ENCODE results near the gene BPIFA1. TPM values are rescaled to one million over a fixed set of nuclear protein-coding genes. Genes with fewer than 3 reads are reported as not detected.

BPIFA1 gene
- not detected for total RNA-seq

- DNase-seq = no peak
Observed at GRCh38 chr20:33235696-33236095, at the start of gene BPIFA1. TSS of gene BPIFA1 (plus strand) at chr20:33235996. CDS start at chr20:33237712, 1,716 bp downstream.

DNA sequence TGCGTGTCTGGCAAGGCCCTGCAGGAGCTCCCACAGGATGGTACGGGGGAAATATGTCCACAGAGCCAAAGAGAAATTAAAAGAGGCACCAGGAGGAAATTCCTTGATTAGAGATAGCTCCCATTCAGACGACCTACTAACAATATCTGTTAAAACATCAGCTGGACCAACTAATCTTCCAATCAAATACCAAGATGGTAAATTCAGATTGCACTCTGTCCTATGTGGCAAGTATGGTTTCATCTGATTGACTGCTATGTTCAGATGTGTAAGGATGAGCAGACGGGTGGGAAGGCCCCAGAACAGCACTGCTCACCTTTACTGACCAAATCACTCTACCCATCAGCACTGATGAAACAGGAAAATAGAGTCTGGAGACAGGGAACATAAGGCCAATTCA lies 48.3 kb upstream of the BPIFA1 start:
- no peak for DNase-seq

DNA sequence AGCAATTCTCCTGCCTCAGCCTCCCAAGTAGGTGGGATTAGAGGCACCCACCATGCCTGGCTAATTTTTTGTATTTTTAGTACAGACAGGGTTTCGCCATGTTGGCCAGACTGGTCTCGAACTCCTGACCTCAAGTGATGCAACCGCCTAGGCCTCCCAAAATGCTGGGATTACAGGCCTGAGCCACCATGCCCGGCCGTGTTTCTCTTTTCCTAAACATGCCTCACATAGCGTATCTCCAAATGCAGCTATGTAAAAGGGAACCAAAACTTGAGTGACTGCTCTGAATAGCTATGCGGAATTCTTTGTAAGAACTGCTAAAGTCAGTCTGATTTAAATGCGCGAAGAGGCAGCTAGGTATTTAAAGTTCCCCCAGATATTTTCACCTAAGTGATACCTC lies 47.4 kb upstream of the BPIFA1 start:
- DNase-seq = no peak

DNA sequence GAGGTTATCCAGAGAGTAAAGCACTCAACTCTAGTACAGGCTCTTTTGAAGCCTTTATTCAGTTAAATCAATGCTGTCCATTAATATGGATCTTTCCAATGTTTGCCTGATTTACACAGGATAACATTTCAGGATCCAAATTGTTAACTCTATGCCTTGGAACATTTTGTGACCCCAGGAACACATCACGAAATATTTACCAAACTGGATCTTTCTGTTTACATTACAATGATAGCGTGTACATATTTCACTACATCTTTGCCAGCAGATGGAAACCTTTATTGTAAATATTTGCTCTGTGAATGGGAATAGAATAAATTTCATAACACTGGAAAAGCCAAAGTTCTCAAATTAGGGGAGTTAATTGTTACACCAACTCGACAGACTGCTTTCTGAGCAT lies 44.3 kb upstream of the BPIFA1 start:
- DNase-seq = no peak

- no peak for DNase-seq
Observed at GRCh38 chr20:33191955-33192354, 43.8 kb upstream of the BPIFA1 start.

GRCh38 chr20:33192912-33193501 lies 42.8 kb upstream of the BPIFA1 start:
- no peak for DNase-seq

DNA sequence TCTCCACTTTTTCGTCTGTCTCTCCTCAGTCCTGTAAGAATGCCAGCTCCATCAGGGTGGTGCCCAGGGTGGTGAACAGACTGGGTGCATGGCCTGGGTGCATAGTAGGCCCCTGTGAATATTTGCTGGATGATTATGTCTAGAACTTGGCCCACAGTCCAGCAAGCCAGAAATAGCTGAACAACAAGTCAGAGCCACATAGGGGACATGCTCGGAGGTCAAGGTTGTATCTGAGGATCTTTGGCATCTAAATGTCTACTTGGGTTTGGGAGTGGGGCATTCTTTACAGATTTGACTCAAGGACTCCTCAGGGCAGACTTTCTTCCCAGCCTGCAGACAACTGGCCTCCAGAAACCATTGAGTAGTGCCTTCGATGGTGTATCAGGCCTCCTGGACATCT lies 36.8 kb upstream of the BPIFA1 start:
- no peak for DNase-seq

DNA sequence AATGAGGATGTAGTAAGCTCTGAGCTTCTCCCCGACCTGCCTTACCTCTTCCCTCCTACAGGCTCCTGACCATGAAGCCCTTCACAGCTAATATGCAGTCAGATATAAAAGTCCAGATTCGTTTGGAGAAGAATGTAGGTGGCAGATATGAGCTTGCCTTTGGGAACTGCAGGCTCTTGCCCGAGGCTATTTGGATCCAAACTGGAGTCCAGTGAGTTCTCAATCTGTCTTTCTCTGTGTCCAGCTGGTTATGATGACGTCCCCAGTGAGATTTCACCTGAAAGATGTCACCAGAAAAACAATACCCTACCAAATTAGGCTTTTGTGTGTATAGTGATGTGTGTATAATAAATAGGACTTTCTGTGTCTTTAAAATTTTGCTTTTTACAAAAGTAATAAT lies 33.3 kb upstream of the BPIFA1 start:
- DNase-seq = no peak

- DNase-seq = no peak
Observed at GRCh38 chr20:33203444-33203843, 32.4 kb upstream of the BPIFA1 start.

GRCh38 chr20:33209789-33210188 lies 26.0 kb upstream of the BPIFA1 start:
- DNase-seq = no peak

DNA sequence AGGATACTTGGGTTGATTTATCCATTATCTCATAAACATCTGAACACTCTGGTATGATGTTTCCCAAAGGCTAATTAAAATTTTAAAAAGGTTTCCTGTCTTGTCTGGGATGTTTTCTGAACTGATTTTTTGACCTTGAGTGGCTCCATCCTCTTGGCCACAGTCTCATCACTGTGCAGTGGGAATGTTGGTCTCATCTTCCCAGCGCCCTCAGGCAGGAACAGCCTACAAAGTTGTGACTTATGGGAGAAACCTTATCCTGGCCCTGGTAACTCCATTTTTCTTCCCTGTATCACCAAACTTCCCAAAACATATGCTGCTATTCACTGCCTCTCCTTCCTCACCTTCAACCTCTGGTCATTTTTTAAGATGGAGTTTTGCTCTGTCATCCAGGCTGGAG lies 25.4 kb upstream of the BPIFA1 start:
- no peak for DNase-seq

- DNase-seq = no peak
Observed at GRCh38 chr20:33211817-33212424, 23.9 kb upstream of the BPIFA1 start.

GRCh38 chr20:33217052-33217451 lies 18.7 kb upstream of the BPIFA1 start, which contains the start of gene BPIFA3:
TSS of gene BPIFA3 (plus strand) at chr20:33217352. CDS start at chr20:33217537, 185 bp downstream.
- no peak for DNase-seq

DNA sequence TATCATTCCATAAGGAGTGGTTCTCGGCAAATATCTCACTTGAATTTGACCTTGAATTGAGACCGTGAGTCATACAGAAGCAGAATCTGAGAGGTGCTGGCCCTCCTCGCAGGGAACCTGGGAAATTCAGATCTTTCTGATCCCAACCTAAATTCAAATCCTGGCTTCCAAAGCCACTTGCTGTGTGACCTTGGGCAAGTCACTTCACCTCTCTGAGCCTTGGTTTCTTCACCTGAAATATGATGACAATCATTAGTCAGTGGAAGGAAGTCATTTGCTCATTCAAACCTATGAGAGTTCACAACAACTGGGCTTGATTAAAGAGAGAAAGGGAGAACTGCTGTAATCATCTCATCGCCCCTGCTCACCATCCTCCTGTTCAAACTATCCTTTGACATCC lies 11.4 kb upstream of the BPIFA1 start:
- no peak for DNase-seq

DNA sequence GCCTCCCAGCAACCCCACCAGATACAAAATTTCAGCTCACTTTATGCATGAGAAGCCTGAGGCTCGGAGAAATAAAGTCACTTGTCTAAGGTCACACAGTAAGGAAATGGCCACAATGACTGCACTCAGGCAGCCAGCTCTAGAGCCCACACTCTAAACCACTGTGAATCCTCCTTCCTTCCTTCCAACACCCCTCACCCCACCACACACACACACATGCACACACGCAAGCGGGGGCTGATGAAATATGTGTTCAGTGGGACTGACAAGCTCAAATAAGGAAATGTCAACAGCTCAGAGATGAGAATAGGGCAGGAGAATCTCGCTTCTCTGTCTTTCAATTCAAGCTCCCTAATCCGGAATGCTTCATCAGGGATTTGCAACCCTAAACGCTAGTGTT lies 6.0 kb upstream of the BPIFA1 start:
- DNase-seq = no peak

DNA sequence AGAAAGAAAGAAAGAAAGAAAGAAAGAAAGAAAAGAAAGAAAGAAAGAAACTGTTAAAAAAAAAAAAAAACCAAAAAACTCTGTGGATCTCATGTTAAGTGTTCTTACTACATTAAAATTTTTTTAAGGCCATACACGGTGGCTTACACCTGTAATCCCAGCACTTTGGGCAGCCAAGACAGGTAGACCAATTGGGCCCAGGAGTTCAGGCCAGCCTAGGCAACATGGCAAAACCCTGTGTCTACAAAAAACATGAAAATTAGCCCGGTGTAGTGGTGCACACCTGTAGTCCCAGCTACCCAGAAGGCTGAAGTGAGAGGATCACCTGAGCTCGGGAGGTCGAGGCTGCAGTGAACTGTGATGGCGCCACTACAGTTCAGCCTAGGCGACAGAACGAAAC lies 4.6 kb upstream of the BPIFA1 start:
- no peak for DNase-seq

GRCh38 chr20:33232486-33233072 lies 3.2 kb upstream of the BPIFA1 start:
- no peak for DNase-seq

GRCh38 chr20:33233129-33233774 lies 2.5 kb upstream of the BPIFA1 start:
- DNase-seq = no peak

DNA sequence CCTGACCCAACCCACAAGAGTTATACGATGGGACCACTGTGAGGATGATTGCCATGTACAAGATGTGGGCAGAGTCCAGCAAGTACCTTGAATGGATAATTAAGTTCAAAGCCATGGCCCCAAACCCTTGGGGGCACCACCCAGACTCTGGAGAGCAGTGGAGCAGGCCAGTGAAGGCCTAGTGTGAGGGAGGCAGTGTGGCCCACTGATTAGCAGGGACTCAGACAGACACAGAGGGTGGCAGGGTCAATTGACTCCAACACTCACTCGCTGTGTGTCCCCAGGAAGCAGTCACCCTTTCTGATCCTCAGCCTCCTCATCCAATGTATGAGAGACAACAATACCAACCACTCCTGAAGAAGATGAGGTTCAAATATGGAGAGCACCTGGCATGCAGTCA lies 1.7 kb upstream of the BPIFA1 start:
- DNase-seq = no peak

DNA sequence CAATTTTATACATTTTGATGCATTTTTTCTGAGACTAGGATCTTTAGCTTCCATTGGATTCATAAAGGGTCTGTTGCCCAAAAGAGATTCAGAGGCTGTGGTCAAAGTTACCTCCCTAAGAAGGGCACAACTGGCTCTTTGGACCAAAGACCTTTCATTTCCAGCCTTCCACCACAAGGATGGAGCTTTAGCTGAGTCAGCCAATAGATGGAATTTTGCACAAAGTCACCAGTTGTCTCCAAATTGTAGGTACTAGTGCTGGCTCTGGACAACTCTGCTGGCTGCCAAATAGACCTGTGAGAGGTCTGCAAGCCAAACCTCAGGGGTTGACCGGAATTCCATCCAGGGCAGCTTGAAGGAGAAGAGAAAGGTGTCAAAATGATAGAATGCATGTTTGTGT lies 555 bp downstream of the BPIFA1 start:
- DNase-seq = no peak

DNA sequence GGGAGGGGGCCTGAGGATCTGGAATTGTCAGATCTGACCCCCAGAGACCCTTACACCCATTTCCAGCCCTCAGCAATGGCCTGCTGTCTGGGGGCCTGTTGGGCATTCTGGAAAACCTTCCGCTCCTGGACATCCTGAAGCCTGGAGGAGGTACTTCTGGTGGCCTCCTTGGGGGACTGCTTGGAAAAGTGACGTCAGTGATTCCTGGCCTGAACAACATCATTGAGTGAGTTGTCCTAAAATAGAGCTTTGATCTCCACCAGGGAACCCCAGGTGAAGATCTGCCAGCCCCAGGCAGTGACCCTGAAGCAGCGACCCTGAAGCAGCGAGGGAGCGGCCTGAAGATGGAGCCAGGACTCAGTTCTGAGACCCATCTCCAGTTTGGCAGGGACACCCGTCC lies 2.2 kb downstream of the BPIFA1 start:
- DNase-seq = no peak

GRCh38 chr20:33239418-33239817 lies 3.6 kb downstream of the BPIFA1 start:
- DNase-seq = no peak

DNA sequence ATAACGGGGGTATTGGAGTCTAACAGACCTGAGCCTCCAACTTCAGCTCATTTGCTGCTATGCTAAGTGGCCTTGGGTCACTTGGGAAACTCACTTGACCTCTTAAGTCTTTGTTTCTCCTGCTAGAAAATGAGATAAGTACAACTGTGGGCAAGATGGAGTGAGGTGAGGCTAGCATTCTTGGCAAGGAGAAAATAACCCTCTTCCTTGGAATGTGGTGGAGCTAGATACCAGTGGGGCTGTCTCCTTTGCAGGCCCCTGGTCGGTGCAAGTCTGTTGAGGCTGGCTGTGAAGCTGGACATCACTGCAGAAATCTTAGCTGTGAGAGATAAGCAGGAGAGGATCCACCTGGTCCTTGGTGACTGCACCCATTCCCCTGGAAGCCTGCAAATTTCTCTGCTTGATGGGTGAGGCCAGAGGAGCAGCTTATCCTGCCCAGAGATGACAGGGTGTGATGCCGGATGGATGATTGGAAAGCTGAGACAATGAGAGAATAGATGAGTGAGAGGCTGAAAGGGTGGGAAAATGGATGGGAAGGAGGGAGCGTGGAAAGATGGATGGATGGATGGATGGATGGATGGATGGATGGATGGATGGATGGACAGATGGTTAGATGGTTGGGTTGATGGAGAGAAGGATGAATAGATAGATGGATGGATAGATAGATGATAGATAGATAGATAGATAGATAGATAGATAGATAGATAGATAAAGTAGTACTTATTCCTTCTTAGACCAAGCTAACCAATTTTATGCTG lies 4.4 kb downstream of the BPIFA1 start:
- DNase-seq = no peak
